GM10248 (cell line): ENCODE measurements around the gene NKAIN2.

Experiments
- CTCF ChIA-PET: fragments of 300-600 bp; sonication (Branson Sonifier 250); formaldehyde crosslinking; extraction: SDS; loops from one replicate; lab custom pipeline; 2021; ENCODE audit warnings: antibody characterized with exemption; lab: Yijun Ruan, JAX
- POLR2A ChIA-PET: fragments of 350-650 bp; sonication (Branson Sonifier 250); formaldehyde crosslinking; extraction: SDS; loops from one replicate; lab custom pipeline; 2020; ENCODE audit warnings: antibody characterized with exemption; lab: Yijun Ruan, JAX
- DNase-seq: peaks from one replicate; pipeline ENCODE4 v3.0.0; 2012; ENCODE audit errors: extremely low spot score
- TF ChIP-seq, protein P1 (sequence below): IDR thresholded peaks from 2 replicates; pipeline ENCODE4 v1.5.1; 2012; ENCODE audit warnings: mild to moderate bottlenecking, low read depth; ENCODE audit errors: extremely low read depth, missing control alignments, control extremely low read depth

Gene NKAIN2

DNA sequence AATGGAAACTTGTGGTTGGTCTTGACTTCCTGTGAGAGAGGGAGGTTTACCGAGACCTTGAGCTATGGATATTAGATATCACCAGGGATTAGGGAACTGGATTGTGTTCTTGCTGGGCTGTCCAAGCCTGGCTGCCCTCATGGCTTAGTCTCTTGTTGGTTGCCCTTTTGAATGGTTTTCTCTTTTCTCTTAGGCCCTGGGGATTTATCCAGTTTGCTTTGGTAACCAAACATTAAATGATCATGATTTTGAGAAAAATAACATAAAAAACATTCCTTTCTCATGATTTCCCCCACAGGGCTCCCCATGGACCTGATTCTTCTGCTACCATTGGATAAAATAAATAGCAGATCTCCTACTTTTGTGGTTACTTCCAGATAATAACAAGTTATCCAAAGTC, 852.2 kb downstream of the NKAIN2 start:
- CTCF ChIA-PET = no interaction called here
- POLR2A ChIA-PET = no interaction called here
- DNase-seq = no peak
- TF ChIP-seq, protein P1, sequence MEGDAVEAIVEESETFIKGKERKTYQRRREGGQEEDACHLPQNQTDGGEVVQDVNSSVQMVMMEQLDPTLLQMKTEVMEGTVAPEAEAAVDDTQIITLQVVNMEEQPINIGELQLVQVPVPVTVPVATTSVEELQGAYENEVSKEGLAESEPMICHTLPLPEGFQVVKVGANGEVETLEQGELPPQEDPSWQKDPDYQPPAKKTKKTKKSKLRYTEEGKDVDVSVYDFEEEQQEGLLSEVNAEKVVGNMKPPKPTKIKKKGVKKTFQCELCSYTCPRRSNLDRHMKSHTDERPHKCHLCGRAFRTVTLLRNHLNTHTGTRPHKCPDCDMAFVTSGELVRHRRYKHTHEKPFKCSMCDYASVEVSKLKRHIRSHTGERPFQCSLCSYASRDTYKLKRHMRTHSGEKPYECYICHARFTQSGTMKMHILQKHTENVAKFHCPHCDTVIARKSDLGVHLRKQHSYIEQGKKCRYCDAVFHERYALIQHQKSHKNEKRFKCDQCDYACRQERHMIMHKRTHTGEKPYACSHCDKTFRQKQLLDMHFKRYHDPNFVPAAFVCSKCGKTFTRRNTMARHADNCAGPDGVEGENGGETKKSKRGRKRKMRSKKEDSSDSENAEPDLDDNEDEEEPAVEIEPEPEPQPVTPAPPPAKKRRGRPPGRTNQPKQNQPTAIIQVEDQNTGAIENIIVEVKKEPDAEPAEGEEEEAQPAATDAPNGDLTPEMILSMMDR = no peak

DNA sequence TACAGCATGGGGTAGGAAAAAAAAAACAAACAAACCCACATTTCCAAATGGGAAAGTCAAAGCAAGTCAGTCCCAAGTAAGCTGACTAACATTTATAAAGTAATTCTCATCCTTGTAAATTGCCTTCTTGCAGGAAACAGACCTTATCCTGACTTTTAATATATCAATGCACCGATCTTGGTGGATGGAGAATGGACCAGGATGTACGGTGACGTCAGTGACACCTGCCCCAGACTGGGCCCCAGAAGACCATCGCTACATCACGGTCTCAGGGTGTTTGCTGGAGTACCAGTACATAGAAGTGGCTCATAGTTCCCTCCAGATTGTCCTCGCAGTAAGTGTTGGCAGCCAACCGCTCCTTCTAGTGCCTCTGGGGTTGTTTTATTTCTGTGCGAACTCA, 854.4 kb downstream of the NKAIN2 start:
- ChIA-PET POLR2A (no interaction called here), CTCF (no interaction called here)
- no peak for DNase-seq
- TF ChIP-seq, protein P1 = no peak

DNA sequence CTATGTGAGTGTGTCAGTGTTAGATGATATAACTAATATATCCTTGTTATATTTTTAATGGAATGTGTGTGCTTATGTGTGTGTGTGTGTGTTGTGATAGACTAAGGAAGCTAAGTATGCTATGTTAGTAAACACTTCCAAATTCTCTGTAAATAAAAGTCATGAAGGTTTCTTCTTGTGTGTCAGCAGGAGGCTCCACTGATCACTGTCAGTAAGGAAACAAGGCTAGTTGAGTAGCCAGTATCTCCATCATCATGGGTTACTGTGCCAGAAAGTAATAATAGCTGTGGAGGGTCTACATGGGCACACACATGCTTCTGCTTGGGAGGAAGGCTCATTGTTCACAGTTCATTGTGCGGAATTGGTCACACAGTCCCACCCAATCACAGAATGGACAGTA, 855.8 kb downstream of the NKAIN2 start:
- ChIA-PET CTCF (no interaction called here), POLR2A (no interaction called here)
- TF ChIP-seq, protein P1 = no peak
- DNase-seq = no peak

DNA sequence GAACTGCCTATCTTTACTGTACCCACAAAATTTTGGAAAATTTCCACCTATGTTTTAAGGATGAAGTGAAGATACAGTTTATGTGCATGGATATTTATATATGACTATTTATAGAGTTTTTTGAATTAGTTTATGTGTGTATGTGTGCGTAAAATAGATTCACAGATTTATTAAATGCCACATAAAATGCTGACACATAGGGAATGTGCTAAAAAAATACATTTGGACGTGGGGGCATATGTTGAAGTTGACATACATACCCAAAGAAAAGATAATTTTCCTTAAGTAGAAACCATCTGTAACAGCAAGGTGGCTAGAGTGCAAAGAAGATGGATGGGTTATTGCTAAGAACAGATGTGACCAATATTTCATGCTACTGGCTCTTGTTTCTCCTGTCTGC, 856.5 kb downstream of the NKAIN2 start:
- no peak for DNase-seq
- POLR2A ChIA-PET = no interaction called here
- TF ChIP-seq, protein P1 = no peak
- CTCF ChIA-PET = no interaction called here

DNA sequence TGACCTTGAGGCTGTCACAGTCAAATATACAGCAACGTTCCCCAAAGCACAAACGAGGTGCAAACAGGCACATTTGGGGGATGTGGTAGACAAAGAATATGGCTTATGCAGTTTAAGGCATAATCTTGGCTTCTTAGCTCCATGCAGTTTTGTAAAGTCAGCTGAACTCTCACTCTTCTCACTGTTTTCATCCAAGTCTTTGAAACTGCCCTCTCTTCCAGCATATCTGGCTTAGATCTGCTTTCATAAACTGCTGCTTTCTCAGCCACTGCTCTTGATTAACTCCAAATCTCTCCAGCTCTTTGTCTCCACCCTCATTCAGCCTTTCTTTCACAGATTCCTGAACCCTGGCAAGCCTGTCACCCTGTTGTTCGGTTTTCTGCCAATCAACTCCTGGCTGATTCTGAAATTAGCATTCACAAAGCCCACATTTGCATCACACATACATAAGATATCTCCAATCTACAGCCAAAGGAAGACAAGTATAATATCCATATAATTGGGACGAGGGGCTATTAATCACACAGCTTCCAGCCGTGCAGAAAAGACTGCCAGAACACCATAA, 857.5 kb downstream of the NKAIN2 start:
- POLR2A ChIA-PET = no interaction called here
- DNase-seq = no peak
- TF ChIP-seq, protein P1 = no peak
- CTCF ChIA-PET = interaction anchor here (1.6 kb wide), 2 partner anchors 10 to 21 kb away, joined by 3 read pairs; no protein-coding TSS in a partner anchor

DNA sequence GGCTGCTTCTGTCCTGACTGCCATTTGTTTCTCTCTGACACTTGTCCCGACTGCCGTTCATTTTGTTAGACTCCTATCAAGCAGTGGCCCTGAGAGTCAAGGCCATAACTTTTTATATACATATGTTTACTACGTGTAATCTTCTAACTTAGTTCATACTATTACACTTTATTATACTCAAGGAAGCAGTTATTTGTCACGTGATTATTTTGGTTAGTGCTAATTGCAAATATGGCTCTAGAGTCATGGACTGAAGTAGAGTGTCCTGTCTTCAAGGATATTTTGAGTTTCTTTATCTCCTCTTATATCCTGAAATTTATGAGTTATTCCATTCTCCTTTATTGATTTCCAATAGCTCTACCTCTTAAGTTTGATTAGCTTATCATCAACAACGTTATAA, 864.4 kb downstream of the NKAIN2 start:
- DNase-seq = no peak
- ChIA-PET POLR2A (no interaction called here), CTCF (no interaction called here)
- TF ChIP-seq, protein P1 = no peak
